ENCODE measurements around the gene CHCHD10.

Gene CHCHD10

GRCh38 chr22:23737696-23738095 lies 30.1 kb downstream of the CHCHD10 start:
- no peak for TF ChIP-seq USF1 (IDR thresholded peaks at IDR 0.05)
- TF ChIP-seq TCF12 (IDR thresholded peaks at IDR 0.05; ENCODE audit: low read depth), result no peak
- TF ChIP-seq EGR1 (IDR thresholded peaks at IDR 0.05), result no peak
- TF ChIP-seq TAF1 (IDR thresholded peaks at IDR 0.05; ENCODE audit: low read depth), result no peak
- TF ChIP-seq FOXM1 (IDR thresholded peaks at IDR 0.05; ENCODE audit: borderline replicate concordance, low read depth), result no peak
- no peak for TF ChIP-seq REST (IDR thresholded peaks at IDR 0.05; ENCODE audit: low read depth)
- no peak for TF ChIP-seq EP300 (IDR thresholded peaks at IDR 0.05; ENCODE audit: borderline replicate concordance)
- TF ChIP-seq YY1 (IDR thresholded peaks at IDR 0.05; ENCODE audit: low read depth), result no peak
- no peak for TF ChIP-seq CEBPB (IDR thresholded peaks at IDR 0.05)
- TF ChIP-seq MAX (IDR thresholded peaks at IDR 0.05), result no peak
- no peak for TF ChIP-seq TEAD4 (IDR thresholded peaks at IDR 0.05)
- no peak for TF ChIP-seq NFIC (IDR thresholded peaks at IDR 0.05)
- no peak for TF ChIP-seq ZBTB7A (IDR thresholded peaks at IDR 0.05; ENCODE audit: low read depth)
- TF ChIP-seq CREB1 (IDR thresholded peaks at IDR 0.05; ENCODE audit: low read depth), result no peak
- TF ChIP-seq RAD21 (IDR thresholded peaks at IDR 0.05; ENCODE audit: low read depth), result no peak

- TF ChIP-seq MAX (IDR thresholded peaks at IDR 0.05) (no peak), EGR1 (IDR thresholded peaks at IDR 0.05) (no peak), TCF12 (IDR thresholded peaks at IDR 0.05; ENCODE audit: low read depth) (no peak), CEBPB (IDR thresholded peaks at IDR 0.05) (no peak), FOXM1 (IDR thresholded peaks at IDR 0.05; ENCODE audit: borderline replicate concordance, low read depth) (no peak), CREB1 (IDR thresholded peaks at IDR 0.05; ENCODE audit: low read depth) (no peak), TAF1 (IDR thresholded peaks at IDR 0.05; ENCODE audit: low read depth) (no peak), TEAD4 (IDR thresholded peaks at IDR 0.05) (no peak), RAD21 (IDR thresholded peaks at IDR 0.05; ENCODE audit: low read depth) (no peak), ZBTB7A (IDR thresholded peaks at IDR 0.05; ENCODE audit: low read depth) (no peak), EP300 (IDR thresholded peaks at IDR 0.05; ENCODE audit: borderline replicate concordance) (no peak), NFIC (IDR thresholded peaks at IDR 0.05) (no peak), USF1 (IDR thresholded peaks at IDR 0.05) (no peak), YY1 (IDR thresholded peaks at IDR 0.05; ENCODE audit: low read depth) (no peak), REST (IDR thresholded peaks at IDR 0.05; ENCODE audit: low read depth) (no peak)
Observed at GRCh38 chr22:23722724-23723123, 45.0 kb downstream of the CHCHD10 start.

GRCh38 chr22:23722160-23722559 lies 45.6 kb downstream of the CHCHD10 start:
- no peak for TF ChIP-seq NFIC (IDR thresholded peaks at IDR 0.05)
- TF ChIP-seq TAF1 (IDR thresholded peaks at IDR 0.05; ENCODE audit: low read depth), result no peak
- TF ChIP-seq ZBTB7A (IDR thresholded peaks at IDR 0.05; ENCODE audit: low read depth), result no peak
- no peak for TF ChIP-seq YY1 (IDR thresholded peaks at IDR 0.05; ENCODE audit: low read depth)
- TF ChIP-seq EP300 (IDR thresholded peaks at IDR 0.05; ENCODE audit: borderline replicate concordance), result no peak
- no peak for TF ChIP-seq MAX (IDR thresholded peaks at IDR 0.05)
- no peak for TF ChIP-seq TCF12 (IDR thresholded peaks at IDR 0.05; ENCODE audit: low read depth)
- no peak for TF ChIP-seq RAD21 (IDR thresholded peaks at IDR 0.05; ENCODE audit: low read depth)

- no peak for TF ChIP-seq NFIC (IDR thresholded peaks at IDR 0.05)
- no peak for TF ChIP-seq CREB1 (IDR thresholded peaks at IDR 0.05; ENCODE audit: low read depth)
- no peak for TF ChIP-seq EP300 (IDR thresholded peaks at IDR 0.05; ENCODE audit: borderline replicate concordance)
- no peak for TF ChIP-seq EGR1 (IDR thresholded peaks at IDR 0.05)
- no peak for TF ChIP-seq REST (IDR thresholded peaks at IDR 0.05; ENCODE audit: low read depth)
- TF ChIP-seq ZBTB7A (IDR thresholded peaks at IDR 0.05; ENCODE audit: low read depth), result no peak
- no peak for TF ChIP-seq USF1 (IDR thresholded peaks at IDR 0.05)
- no peak for TF ChIP-seq YY1 (IDR thresholded peaks at IDR 0.05; ENCODE audit: low read depth)
Observed at GRCh38 chr22:23720855-23721254, 46.9 kb downstream of the CHCHD10 start.
